Measurements from ENCODE around the gene STRADA.
"Not testable (repeated sequence)": the region's sequence is repeated elsewhere in the genome, so short reads cannot be mapped to it uniquely, and the experiment has no call there.

Gene STRADA

DNA sequence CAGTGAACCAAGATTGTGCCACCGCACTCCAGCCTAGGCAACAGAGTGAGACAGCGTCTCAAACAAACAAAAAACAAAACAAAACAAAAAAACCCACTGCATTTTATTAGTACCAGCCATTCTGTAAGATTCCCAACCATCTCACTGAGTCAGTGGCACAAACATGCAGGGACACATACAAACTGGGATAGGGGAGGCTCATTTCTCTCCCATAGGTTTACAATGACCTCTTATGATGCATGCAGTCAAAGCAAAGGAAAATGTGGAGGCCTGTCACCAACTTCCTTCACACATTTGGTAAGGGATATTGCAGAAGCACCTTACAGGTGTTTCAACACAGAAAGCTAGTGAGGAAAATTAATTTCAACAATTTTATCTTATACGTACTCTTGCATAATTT, 12.4 kb upstream of the STRADA start:
- no peak for DNase-seq

DNA sequence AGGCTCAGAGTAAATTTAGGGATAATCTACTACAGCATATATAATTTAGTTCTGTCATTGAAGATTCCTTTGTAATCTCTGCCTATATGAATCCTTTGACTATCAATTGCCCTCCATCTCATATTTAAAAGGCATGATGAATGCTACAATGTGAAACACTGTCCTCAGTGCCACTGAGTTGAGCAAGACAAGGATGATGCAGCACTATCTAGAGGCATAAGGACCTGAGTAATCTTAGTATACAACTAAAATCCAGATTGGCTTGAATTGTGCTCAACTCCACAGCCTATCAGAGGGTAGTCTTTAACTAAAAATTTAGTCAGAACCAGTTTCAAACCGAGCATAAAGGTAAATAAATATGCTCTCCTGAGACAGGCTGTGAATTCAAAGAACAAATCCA, 11.6 kb upstream of the STRADA start:
- no peak for DNase-seq

DNA sequence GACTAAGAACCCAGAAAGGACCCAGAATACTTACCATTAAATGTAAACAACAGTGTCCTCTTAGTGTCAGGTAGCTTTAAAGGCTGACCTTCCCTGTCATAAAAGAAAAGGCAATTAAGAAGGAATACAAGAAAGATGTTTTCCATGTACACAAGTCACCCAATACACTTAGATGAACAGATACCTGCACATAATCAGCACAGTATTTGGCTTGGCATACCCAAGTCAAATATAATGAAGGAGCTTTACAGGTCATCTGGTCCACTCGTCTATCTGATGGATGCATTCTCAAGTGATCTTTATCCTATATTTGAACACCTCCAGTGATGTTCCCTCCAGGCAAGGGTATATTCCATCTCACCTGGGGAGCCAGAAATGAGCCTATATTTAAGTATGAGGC, 11.1 kb upstream of the STRADA start:
- DNase-seq: no peak

DNA sequence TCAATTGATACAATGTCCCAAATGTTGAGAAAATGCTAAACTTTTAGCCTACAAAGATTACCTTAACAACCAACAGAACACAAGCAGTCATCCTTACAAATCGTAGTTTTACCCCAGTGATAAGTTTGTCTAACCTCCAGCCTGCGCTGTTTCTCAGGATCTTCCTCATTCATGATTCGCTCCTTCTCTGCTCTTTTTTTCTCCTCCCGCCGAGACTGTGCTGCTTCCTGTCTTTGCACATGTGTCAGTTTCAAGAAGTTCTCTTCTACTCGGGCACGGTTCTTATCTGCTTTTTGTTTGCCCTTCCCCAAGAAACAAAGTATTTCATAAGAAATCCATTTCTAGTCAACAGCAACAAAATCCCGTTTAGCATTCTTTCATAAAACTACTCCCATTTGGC, 10.2 kb upstream of the STRADA start:
- no peak for DNase-seq

DNA sequence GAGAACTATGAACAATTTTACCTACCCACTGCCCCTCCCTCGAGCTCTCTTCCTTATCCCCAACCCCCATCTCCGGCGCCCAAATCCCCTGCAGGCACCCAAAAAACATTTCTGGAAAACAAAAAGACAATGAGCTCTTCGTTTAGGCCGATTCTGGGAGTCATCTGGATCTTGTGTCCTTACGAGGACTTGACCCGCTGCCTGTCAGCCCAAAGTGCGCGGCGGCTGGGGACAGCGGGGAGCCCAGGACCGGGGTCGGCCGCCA, 524 bp downstream of the STRADA start:
- no peak for DNase-seq

DNA sequence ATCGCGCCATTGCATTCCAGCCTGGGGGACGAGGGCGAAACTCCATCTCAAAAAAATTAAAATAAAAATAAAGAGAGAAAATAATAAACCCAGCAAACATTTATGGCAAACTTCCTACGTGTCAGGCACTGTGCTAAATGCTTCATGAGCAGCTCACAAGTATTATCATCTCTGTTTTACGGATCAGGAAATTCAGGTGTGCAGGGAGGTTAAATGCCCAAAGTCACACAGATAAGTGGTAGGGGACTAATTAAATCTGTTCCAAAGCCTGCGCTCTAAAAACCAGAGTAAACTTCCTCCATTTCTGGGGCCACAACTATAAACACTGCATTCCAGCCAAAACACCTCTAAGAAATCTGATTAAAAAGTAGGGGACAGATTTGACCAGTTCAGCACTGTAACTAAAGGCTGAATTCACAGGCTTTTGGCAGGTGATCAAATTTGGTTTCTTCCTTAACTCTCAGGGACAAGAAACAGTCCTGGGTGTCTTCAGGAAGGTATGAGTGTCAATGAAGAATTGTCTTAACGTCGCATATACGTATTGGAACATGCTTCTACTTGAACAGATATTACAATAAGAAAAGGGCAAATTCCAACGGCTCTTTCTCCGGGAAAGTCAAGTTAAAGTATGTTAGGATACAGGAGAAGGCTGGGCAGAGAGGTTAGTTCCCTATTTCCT, 996 bp downstream of the STRADA start:
- DNase-seq: no peak

DNA sequence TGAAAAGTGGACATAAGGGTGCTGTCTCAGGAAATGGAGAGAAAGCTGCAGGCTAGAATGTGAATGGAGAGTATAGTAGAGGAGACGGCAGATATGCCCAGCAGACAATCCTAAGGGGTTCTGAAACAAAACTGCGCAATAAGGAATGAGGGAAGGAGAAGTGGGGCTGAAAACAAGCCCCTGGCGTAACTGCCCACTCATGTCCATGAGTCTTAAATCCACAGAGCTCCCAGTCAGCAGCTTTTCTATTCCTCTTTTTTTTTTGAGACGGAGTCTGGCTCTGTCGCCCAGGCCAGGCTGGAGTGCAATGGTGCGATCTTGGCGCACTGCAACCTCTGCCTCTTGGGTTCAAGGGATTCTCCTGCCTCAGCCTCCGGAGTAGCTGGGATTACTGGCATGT, 5.9 kb downstream of the STRADA start:
- no peak for DNase-seq

DNA sequence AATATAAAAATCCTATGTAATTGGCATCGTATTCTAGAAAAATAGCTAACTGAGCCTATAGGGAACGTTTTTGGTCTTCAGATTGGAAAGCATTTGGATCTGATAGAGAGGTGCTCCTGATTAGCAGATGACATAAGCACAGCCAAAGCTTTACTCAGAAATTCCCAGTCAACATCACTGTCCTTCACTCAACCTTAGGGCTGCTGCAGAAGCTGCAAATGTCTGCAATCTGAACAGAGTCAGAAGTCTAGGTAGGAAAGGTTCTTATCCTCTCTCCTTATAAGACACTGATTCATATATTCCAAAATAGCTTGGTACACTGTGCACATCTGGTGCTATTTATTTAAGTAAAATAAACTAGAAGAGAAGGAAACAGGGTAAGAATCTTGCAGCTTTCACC, 19.2 kb downstream of the STRADA start:
- DNase-seq: no peak

DNA sequence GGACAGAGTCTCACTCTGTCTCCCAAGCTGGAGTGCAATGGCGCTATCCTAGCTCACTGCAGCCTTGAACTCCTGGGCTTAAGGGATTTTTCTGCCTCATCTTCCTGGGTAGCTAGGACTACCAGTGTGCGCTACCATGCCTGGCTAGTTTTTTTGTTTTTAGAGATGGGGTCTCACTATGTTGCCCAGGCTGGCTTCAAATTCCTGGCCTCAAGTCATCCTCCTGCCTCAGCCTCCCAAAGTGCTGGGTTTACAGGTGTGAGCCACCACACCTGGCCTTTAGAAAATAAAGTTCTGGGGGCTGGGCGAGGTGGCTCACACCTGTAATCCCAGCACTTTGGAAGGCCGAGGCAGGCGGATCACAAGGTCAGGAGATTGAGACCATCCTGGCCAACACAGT, 21.4 kb downstream of the STRADA start:
- not testable (repeated sequence) for DNase-seq

DNA sequence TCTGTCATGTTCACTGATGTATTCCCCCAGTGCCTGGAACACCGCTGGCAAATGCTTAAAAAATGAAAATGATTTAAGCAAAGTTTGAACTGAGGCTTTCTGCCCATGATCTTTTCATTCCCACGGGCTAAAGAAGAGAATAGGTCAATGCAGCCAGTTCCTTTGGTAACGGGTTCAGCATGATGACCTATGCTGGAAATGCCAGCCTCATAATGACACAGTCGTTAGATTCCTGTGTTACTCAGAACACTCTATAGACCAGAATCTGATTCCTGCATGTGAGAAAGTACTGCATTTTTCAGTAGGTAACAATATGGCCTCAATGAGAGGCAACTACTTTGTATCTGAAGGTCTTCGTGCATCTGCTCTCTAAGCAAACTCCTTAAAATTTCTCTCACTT, 22.6 kb downstream of the STRADA start:
- no peak for DNase-seq

DNA sequence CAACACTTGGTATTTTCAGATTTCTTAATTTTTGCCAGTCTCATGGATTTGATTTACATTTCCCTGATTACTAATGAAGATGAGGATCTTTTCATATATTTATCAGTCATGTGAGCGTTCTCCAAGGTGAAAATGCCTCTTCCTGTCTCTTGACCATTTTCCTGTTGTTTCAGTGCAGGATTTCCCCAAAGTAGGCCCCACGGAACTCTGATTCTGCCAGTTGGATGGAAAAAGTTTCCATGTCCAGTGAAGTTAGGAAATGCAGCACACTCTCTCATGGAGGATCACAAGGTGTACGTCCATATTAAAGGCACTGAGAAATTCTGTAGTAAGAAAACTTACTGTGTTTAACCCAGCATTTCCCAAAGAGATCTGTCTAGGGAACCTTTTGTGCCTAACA, 25.2 kb downstream of the STRADA start:
- DNase-seq: no peak

DNA sequence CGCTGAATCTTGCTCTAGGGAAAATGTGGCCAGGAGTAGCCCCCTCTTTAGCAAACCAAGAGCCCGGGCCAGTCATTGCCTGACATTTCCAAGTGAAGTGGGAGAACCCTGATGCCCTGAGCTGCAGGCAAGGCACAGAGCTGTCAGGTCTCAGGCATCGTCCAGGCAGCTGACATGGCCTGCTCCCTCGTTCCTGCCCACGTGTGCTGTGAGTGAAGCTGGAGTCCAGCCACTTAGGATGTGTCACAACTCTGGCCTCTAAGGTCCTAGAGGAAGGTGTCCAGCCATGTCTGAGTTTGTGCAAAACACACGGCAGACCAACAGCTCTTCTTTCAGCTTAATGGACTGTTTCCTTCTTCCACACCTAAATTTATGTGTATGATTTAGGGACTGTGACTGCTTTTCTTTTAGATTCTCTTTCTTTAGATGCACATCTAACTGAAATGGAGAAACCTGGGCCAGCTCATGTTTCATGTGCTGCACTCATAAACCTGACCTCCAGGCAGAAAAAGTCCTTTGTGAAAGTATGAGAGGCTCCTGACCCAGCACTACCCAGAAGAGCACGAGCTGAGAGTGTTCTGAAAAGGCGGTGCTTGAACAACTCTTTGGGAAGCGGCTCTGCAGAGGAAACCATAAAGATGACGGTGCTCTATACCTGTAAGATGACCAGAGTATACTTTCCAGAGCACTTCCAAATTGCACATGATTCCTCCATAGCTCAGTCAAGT, 26.9 kb downstream of the STRADA start:
- DNase-seq: no peak

DNA sequence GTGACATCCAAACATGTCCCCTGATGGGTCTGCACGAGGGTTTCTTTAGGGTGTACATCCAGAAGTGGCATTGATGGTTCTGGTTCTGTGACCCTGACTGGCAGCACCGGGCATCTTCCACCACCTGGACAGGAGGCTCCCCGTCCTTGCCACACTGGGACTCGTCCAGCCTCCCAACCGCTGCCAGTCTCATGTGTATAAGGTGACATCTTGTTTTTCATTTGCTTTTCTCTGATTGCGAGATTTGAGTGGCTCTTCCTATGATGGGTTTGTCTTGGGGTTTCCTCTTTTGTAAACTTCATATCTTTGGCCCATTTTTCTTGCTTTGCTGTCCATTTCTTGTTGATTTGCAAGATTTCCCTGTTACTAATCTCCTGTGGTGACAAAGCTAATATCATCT, 32.5 kb downstream of the STRADA start:
- no peak for DNase-seq

DNA sequence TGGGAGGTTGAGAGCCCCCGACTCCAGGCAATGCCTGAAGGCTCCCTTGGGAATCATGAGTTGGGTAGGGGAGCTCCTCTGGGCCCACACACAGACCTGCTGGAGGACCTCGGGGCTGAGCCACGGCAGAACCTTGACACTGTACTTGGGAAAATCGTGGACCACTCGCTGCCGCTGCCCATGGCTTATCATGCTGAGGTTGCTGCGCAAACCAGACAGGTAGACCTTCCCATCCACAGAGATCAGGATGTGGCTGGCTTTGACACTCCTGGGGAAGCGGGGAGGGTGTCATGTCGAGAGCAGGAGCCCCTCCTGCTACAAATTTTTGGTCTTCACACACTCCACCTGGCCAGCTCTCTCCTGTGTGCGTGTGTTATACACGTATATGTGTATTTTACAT, 34.4 kb downstream of the STRADA start:
- DNase-seq: no peak

DNA sequence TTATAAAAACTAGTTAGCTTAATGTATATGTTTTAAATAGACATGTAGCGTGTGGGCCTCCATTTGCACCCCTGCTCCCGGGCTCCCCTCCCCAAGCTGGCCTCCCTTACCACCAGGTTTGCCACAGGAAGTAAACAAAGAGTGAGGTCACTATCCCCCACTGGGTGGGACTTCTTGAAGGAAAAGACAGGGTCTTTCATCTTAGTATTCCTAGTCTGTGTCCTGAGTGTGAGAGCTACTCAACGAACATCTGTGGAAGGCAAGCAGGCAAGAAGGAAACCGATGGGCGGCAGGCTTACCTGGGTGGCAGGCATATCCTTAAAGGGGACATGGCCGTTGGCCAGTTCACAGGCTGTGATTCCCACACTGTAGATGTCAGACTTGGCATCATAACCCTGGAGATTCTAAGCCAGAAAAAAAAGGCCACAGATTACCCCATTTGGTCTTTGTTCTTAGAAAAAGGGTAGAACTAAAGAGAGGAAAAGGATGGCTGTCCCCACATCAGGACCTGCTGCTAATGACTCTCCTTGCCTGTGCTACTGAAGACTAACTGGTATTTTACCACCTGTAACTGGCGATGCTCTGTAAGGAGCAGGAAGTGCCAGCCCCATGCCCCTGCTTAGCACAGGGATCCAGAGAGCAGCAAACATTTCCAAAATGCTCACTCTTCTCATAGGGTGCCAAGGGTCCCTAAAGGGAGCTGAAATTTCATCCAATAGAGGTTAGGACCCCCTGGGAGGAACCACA, 35.1 kb downstream of the STRADA start:
- DNase-seq: no peak

DNA sequence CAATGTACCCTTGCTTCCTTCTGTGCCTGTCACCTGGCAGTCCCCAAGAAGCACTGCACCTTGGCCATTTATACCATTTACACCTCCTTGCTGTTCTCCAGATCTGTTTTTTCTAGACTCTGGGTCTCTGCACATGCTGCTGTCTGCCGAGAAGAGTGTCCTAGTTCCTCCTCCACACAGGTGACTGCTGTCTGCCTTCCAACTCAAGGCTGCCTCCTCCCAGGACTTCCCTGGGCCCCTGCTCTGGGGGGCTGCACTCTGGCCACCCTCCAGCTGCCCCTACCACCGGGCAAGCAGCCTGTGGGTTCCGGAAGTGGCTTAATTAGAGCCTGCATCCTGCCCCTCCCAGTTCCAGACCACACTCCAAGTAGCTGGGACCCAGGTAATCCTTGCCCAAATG, 35.9 kb downstream of the STRADA start:
- DNase-seq: no peak

DNA sequence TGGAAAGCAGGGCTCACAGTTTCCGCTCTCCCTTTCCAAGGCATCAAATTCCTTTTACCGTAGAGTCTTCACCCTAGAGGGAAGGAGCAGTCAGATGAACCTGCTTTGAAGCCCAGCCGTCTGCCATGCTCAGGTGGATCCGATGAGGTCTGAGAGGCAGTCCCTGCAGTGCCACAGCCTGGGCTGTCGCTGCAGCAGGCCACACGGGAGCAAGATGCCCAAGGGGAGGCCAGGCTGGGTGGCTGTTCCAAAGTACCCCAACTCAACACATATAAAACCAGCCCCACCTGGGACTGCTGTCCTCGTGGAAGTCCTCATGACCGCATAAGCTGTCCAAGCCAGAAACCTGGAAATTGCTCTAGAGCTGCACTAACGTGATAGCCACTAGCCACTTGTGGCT, 36.8 kb downstream of the STRADA start:
- no peak for DNase-seq

DNA sequence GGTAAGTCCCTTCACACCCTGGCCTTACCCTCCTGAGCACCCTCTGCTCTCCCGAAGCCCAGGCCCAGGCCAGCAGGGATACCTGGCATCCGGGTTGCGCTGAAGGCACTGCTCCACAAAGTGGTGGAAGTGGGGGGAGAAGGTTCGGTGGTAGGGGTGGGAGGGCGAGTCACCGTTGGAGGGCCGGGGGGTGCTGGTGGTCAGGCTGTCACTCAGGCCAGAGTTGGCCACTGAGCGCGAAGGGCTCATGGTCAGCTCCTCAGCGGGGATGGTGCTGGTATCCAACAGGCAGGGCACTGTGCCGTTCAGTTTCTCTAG, 37.4 kb downstream of the STRADA start:
- DNase-seq: no peak

DNA sequence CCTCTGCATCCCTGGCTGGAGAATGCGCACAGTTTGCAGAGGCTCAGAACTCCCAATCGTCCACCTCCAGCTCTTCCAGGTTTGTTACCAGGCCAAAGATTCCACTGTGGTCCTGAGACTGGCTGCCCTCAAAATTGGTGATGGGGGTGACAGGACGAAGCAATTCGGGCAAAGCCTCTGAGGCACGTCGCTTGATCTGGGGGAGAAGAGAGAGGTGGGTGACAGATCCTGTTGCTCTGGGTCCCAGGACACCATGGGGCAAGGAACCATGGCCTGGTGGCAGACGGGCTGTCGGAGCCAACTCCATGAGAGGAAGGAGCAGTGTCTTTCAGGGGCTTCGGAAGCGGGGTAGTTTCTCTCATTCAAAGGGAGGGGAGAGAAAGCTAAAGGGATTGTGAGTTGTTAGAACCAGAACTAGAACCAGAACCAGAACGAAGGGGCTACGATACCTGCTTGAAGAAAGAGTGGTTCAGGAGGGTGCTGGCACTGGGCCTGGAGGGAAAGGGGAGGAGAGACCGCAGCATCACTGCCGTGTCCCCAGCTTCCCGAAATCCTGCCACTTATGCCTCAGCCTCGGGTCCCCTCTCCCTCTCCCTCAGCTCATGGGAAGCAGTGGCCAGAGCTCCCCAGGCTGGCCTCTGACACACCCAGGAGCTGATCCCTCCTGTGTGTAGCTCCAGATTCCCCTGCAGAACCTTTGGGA, 37.9 kb downstream of the STRADA start:
- DNase-seq: no peak

DNA sequence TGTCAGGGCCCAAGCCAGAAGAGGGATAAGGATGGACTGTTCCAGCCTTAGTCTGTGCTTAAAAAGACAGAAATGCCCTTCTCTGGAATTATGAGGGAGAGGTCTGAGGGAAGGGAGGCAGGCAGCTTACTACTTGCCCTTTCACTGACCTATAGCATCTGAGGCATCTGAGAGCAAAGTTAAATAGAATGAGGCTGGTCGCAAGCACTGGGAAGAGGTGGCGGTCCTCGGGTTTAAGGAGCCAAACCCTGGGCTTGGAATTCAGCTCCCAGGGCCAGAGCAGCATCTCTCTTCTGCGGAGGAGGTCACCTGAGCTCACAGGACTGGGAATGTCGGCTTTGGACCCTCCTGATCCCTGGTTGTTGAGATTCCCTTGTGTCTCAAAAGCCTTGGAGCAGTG, 38.6 kb downstream of the STRADA start:
- no peak for DNase-seq

DNA sequence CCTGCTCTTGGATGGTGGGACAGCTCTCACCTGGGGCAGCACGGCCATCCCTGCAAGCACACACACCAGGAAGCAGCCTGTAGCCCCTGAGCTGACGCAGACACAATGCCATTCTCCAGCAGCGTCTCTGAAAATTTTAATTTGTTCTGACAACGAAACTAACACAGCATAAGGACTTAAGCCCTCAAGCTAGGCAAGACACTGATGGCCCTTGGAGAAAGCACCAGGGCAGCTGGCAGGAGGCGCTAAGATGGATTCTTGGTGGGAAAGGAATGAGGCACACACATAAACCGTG, 38.9 kb downstream of the STRADA start:
- DNase-seq: no peak

DNA sequence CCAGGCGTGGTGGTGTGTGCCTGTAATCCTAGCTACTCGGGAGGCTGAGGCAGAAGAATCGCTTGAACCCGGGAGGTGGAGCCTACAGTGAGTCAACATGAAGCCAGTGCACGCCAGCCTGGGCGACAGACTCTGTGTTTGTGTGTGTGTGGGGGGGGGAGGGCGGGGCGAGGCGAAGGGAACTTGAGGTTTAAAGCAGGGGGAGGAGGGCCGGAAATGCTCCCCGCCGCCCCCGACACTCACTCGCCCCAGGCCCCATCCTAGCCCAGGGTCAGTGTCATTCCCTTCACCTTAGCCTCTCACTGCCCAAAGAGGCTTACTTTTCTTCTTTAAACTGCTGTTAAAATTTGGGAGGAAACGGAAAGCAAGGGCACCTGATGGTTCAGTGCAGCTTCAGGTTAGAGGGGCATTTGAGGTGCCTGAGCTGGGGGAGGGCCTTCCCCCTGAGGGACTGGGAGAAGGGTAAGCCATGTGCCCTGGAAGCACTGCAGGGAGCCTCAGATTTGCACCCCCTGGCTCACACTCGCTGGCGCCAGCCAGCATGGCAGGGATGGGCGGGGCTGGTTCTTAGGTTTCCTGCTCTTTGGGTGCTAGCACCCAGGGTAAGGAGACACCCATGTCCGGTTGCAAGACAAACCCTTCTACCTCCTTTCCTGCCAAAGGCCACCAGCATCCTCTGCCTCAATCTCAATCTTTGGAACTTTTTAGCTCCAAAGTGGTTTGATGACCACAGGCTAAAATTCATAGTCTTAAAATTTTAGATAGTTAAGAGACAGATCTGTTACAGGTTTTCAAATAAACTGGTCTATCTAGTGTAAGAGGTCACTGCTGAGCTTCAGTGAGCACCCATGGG, 39.5 kb downstream of the STRADA start:
- no peak for DNase-seq

DNA sequence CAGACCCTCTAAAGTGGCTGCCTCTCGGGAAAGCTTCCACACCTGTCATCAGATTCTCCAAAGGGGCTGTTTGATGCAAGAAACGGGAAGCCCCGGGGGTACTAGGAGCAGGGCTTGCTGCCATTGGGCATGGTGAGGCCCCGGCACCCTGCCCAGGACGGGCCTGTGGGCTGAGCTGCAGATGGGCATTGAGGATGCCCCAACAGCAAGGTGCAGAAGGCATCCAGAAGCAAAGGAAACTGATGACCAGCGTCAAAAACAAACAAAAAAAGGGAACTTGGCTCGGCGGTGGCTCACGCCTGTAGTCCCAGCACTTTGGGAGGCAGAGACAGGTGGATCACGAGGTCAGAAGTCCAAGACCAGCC, 40.2 kb downstream of the STRADA start:
- DNase-seq: no peak
